ENCODE measurements around the gene LCE2B.

The LCE2B gene

GRCh38 chr1:152725261-152725660 is 39.3 kb downstream of the LCE2B start:
- Histone ChIP-seq H3K27me3 (ENCODE audit: control insufficient read depth, insufficient read depth, low read length, poor library complexity, severe bottlenecking) (no peaks in the 10 kb centered on the region), H3K9me3 (ENCODE audit: control insufficient read depth, low read length) (peaks cover 11% of the 10 kb centered on the region), H3K36me3 (ENCODE audit: control insufficient read depth, insufficient read depth, low read length) (no peaks in the 10 kb centered on the region)

GRCh38 chr1:152728986-152729385 is 43.1 kb downstream of the LCE2B start:
- Histone ChIP-seq H3K4me3 (ENCODE audit: insufficient read depth, low read depth, low read length) (no peak overlapping the region), H3K27ac (ENCODE audit: insufficient read depth, low read depth, low read length, poor library complexity, severe bottlenecking) (no peak overlapping the region), H3K27me3 (ENCODE audit: control insufficient read depth, insufficient read depth, low read length, poor library complexity, severe bottlenecking) (no peaks in the 10 kb centered on the region), H3K4me1 (ENCODE audit: control insufficient read depth, insufficient read depth, low read length) (no peaks in the 10 kb centered on the region), H3K9me3 (ENCODE audit: control insufficient read depth, low read length) (peaks cover 3% of the 10 kb centered on the region), H3K36me3 (ENCODE audit: control insufficient read depth, insufficient read depth, low read length) (no peaks in the 10 kb centered on the region)
- 80% methylated on average over 1 of the region's 1 CpG; no CpG with 5 or more reads in 1 of the 2 experiments for WGBS, 2 experiments

More at GRCh38 chr1:152725261-152725660, 39.3 kb downstream of the LCE2B start:
- Histone ChIP-seq H3K27ac (ENCODE audit: insufficient read depth, low read depth, low read length, poor library complexity, severe bottlenecking) (no peak overlapping the region), H3K4me1 (ENCODE audit: control insufficient read depth, insufficient read depth, low read length) (no peaks in the 10 kb centered on the region), H3K4me3 (ENCODE audit: insufficient read depth, low read depth, low read length) (no peak overlapping the region)

- peaks cover 4% of the 10 kb centered on the region for H3K9me3 ChIP-seq (ENCODE audit: control insufficient read depth, low read length)
Observed at GRCh38 chr1:152735648-152736047, 49.7 kb downstream of the LCE2B start.

More at GRCh38 chr1:152735648-152736047, 49.7 kb downstream of the LCE2B start:
- no peaks in the 10 kb centered on the region for H3K36me3 ChIP-seq (ENCODE audit: control insufficient read depth, insufficient read depth, low read length)
- no peaks in the 10 kb centered on the region for H3K27me3 ChIP-seq (ENCODE audit: control insufficient read depth, insufficient read depth, low read length, poor library complexity, severe bottlenecking)
- H3K4me1 ChIP-seq (ENCODE audit: control insufficient read depth, insufficient read depth, low read length), result no peaks in the 10 kb centered on the region
- H3K4me3 ChIP-seq (ENCODE audit: insufficient read depth, low read depth, low read length), result no peak overlapping the region
- 47 to 50% methylated on average over 1 of the region's 1 CpG for WGBS, 2 experiments
- H3K27ac ChIP-seq (ENCODE audit: insufficient read depth, low read depth, low read length, poor library complexity, severe bottlenecking), result no peak overlapping the region
